Activated naive CD8-positive, alpha-beta T cell treated with anti-CD3 and anti-CD28 coated beads for 36 hours (primary cell): ENCODE data around the gene OGDH. TPM values are rescaled to one million over a fixed set of nuclear protein-coding genes. Genes with fewer than 3 reads are reported as not detected.
"Not testable (repeated sequence)": the region's sequence is repeated elsewhere in the genome, so short reads cannot be mapped to it uniquely, and the experiment has no call there.

Experiments used
- DNase-seq: peaks from one replicate; pipeline ENCODE4 v3.0.0; 2021
- H3K27ac Mint-ChIP-seq: one replicate; pipeline ENCODE4 v1.8.0; 2022; ENCODE audit warnings: mild to moderate bottlenecking, moderate library complexity, mixed read lengths
- H3K27me3 Mint-ChIP-seq: one replicate; pipeline ENCODE4 v1.8.0; 2022; ENCODE audit warnings: mild to moderate bottlenecking, mixed read lengths
- H3K36me3 Mint-ChIP-seq: one replicate; pipeline ENCODE4 v1.8.0; 2021; ENCODE audit warnings: mild to moderate bottlenecking, mixed read lengths
- H3K4me1 Mint-ChIP-seq: one replicate; pipeline ENCODE4 v1.8.0; 2021; ENCODE audit warnings: mixed read lengths
- H3K4me3 Mint-ChIP-seq: one replicate; pipeline ENCODE4 v1.8.0; 2022; ENCODE audit warnings: mild to moderate bottlenecking, moderate library complexity, mixed read lengths
- H3K9me3 Mint-ChIP-seq: one replicate; pipeline ENCODE4 v1.8.0; 2022; ENCODE audit warnings: mixed read lengths
- total RNA-seq, 2 experiments: library from RNA; stranded (reverse); gene quantifications; one replicate each; pipeline ENCODE4 v1.2.3, GENCODE V29; 2021

OGDH gene
- total RNA-seq, 2 experiments from 2014 or later, result 75.8 to 77.9 TPM

DNA sequence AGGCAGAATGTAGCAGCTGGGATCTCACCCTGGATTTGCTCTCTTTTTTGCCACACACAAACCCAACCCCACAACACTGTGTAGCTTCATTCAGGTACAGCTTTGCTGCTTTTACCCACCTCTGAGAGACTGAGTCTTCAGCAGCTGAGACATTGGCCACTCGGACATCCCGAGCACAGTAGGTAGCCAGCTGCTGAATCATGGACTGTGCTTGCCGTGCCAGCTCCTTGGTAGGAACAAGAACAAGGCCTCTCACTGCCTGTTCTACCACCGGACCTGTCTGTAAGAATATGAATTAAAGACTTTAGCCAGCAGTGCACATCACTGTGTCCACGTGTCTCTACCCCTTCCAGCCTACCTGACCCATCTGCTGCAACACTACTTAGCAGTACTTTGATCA, 33.7 kb upstream of the OGDH start:
- H3K27ac Mint-ChIP-seq, result peak overlapping the region; percentile 96
- no peaks in the 10 kb centered on the region for H3K27me3 Mint-ChIP-seq
- peak overlapping the region; percentile 89 for H3K4me3 Mint-ChIP-seq
- H3K36me3 Mint-ChIP-seq, result peaks cover 51% of the 10 kb centered on the region
- no peak for DNase-seq
- no peaks in the 10 kb centered on the region for H3K9me3 Mint-ChIP-seq
- peaks cover 36% of the 10 kb centered on the region for H3K4me1 Mint-ChIP-seq

- Mint-ChIP-seq H3K27ac (peak within 1 kb of the TSS; percentile 96), H3K27me3 (no peaks in the 10 kb centered on the region), H3K4me1 (peaks cover 42% of the 10 kb centered on the region), H3K36me3 (peaks cover 52% of the 10 kb centered on the region), H3K4me3 (peak within 1 kb of the TSS; percentile 89), H3K9me3 (no peaks in the 10 kb centered on the region)
- DNase-seq, result peak; percentile 93
Measured at GRCh38 chr7:44573464-44574286, 32.8 kb upstream of the OGDH start, which contains the start of gene DDX56. DDX56 (minus strand) TSS chr7:44573908; CDS start chr7:44573895, 13 bp downstream.

GRCh38 chr7:44574287-44574872, 32.0 kb upstream of the OGDH start:
- no peak for DNase-seq
- Mint-ChIP-seq H3K4me1 (peaks cover 39% of the 10 kb centered on the region), H3K36me3 (peaks cover 54% of the 10 kb centered on the region), H3K27me3 (no peaks in the 10 kb centered on the region), H3K9me3 (no peaks in the 10 kb centered on the region), H3K27ac (peak overlapping the region; percentile 96), H3K4me3 (peak overlapping the region; percentile 89)

DNA sequence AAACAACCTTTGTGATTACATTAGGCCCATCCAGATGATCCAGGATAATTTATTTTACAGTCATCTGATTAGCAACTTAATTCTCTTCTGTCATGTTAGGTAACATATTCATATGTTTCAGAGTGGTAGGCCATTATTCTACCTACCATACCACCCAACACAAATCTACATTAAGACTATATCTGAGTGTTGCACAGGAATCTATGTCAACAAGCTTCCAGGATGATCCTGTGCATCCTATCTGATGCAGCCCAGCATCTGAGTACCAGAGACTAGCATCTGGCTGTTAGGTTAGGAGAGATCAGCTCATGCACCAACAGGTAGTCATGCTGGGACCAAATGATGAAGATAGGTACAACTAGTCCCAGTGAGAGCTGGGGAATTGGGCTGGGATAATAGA, 31.4 kb upstream of the OGDH start:
- peaks cover 39% of the 10 kb centered on the region for H3K4me1 Mint-ChIP-seq
- no peak for DNase-seq
- peak overlapping the region; percentile 89 for H3K4me3 Mint-ChIP-seq
- H3K36me3 Mint-ChIP-seq, result peaks cover 53% of the 10 kb centered on the region
- H3K27ac Mint-ChIP-seq, result peak overlapping the region; percentile 96
- no peaks in the 10 kb centered on the region for H3K9me3 Mint-ChIP-seq
- no peaks in the 10 kb centered on the region for H3K27me3 Mint-ChIP-seq

- H3K4me1 Mint-ChIP-seq, result peaks cover 47% of the 10 kb centered on the region
- H3K27me3 Mint-ChIP-seq, result no peaks in the 10 kb centered on the region
- no peaks in the 10 kb centered on the region for H3K9me3 Mint-ChIP-seq
- DNase-seq, result no peak
- H3K36me3 Mint-ChIP-seq, result peaks cover 53% of the 10 kb centered on the region
- no peak overlapping the region for H3K4me3 Mint-ChIP-seq
- peak overlapping the region; percentile 46 for H3K27ac Mint-ChIP-seq
Measured at GRCh38 chr7:44576228-44576627, 30.2 kb upstream of the OGDH start.

GRCh38 chr7:44580945-44581878, 25.2 kb upstream of the OGDH start:
- Mint-ChIP-seq H3K4me1 (peaks cover 30% of the 10 kb centered on the region), H3K27me3 (peaks cover 3% of the 10 kb centered on the region), H3K4me3 (peak overlapping the region; percentile 92), H3K27ac (peak overlapping the region; percentile 90), H3K36me3 (peaks cover 24% of the 10 kb centered on the region), H3K9me3 (no peaks in the 10 kb centered on the region)
- peak; percentile 53 for DNase-seq

GRCh38 chr7:44581879-44582603, 24.4 kb upstream of the OGDH start, which contains the start of gene TMED4:
TMED4 (minus strand) TSS chr7:44582231; CDS start chr7:44582206, 25 bp downstream.
- H3K4me3 Mint-ChIP-seq, result peak within 1 kb of the TSS; percentile 92
- H3K36me3 Mint-ChIP-seq, result peaks cover 23% of the 10 kb centered on the region
- peaks cover 3% of the 10 kb centered on the region for H3K27me3 Mint-ChIP-seq
- DNase-seq, result peak; percentile 100
- H3K9me3 Mint-ChIP-seq, result no peaks in the 10 kb centered on the region
- peaks cover 30% of the 10 kb centered on the region for H3K4me1 Mint-ChIP-seq
- peak within 1 kb of the TSS; percentile 90 for H3K27ac Mint-ChIP-seq

DNA sequence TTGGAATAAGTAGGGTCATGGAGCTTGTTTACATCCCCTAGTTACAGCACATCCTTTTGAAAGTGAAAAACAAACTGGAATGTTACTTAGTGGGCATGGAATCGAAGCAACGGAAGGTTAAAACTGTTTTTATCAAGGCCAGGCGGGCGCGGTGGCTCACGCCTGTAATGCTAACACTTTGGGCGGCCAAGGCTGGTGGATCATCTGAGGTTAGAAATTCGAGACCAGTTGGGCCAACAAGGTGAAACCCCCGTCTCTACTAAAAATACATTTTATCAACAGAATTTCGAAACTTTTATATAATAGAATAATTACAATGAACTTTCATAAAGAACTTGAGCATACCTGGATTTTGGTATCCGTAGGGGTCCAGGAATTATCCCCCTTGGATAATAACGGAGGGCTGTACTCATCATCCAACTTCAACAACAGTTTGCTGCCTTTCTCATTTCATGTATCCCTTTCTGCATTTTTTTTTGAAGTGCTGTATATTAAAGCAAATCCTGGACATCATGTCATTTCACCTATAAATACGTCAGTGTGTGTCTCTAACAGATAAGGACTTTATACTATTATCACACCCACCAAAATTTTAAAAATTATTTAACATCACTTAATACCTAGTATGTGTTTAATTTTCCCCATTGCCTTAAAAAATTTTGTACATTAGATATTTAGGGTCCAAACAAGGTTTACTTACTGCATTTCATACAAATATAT, 23.1 kb upstream of the OGDH start:
- no peaks in the 10 kb centered on the region for H3K9me3 Mint-ChIP-seq
- peaks cover 3% of the 10 kb centered on the region for H3K27me3 Mint-ChIP-seq
- H3K27ac Mint-ChIP-seq, result peak overlapping the region; percentile 90
- DNase-seq, result no peak
- H3K4me1 Mint-ChIP-seq, result peaks cover 27% of the 10 kb centered on the region
- peak overlapping the region; percentile 92 for H3K4me3 Mint-ChIP-seq
- H3K36me3 Mint-ChIP-seq, result peaks cover 22% of the 10 kb centered on the region

GRCh38 chr7:44587843-44588711, 18.4 kb upstream of the OGDH start:
- Mint-ChIP-seq H3K27ac (no peak overlapping the region), H3K4me3 (no peak overlapping the region), H3K36me3 (no peaks in the 10 kb centered on the region), H3K9me3 (no peaks in the 10 kb centered on the region), H3K27me3 (no peaks in the 10 kb centered on the region), H3K4me1 (peaks cover 3% of the 10 kb centered on the region)
- DNase-seq, result peak; percentile 36

DNA sequence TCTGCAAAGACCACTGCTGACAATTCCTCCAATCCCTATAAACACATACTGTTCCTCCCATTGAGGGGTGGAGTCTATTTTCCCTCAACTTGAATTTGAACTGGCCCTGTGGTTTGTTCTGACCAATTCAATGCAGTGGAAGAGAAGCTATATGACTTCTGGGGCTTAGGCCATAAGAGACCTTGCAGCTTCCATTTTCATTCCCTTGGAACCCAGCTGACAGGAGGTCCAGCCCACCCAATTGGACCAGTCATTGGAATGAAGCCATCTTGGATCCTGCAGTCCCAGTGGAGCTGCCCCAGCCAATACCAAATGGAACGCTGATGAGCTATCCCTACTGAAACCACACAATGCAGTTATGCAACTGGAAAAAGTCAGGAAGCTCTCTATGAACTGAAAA, 15.5 kb upstream of the OGDH start:
- Mint-ChIP-seq H3K4me3 (no peak overlapping the region), H3K27me3 (no peaks in the 10 kb centered on the region)

GRCh38 chr7:44595934-44596635, 10.3 kb upstream of the OGDH start:
- Mint-ChIP-seq H3K9me3 (no peaks in the 10 kb centered on the region), H3K4me1 (no peaks in the 10 kb centered on the region), H3K27ac (no peak overlapping the region), H3K36me3 (no peaks in the 10 kb centered on the region), H3K4me3 (no peak overlapping the region), H3K27me3 (no peaks in the 10 kb centered on the region)
- DNase-seq, result no peak

More for the DNA sequence above, 15.5 kb upstream of the OGDH start:
- no peaks in the 10 kb centered on the region for H3K9me3 Mint-ChIP-seq
- no peak for DNase-seq
- H3K36me3 Mint-ChIP-seq, result no peaks in the 10 kb centered on the region
- peaks cover 3% of the 10 kb centered on the region for H3K4me1 Mint-ChIP-seq
- no peak overlapping the region for H3K27ac Mint-ChIP-seq

- not testable (repeated sequence) for H3K36me3 Mint-ChIP-seq, H3K9me3 Mint-ChIP-seq, H3K4me1 Mint-ChIP-seq, H3K27ac Mint-ChIP-seq, H3K27me3 Mint-ChIP-seq, H3K4me3 Mint-ChIP-seq, DNase-seq
Measured at GRCh38 chr7:44597181-44597580, 9.2 kb upstream of the OGDH start.

- H3K27me3 Mint-ChIP-seq, result no peaks in the 10 kb centered on the region
- no peaks in the 10 kb centered on the region for H3K9me3 Mint-ChIP-seq
- H3K27ac Mint-ChIP-seq, result no peak overlapping the region
- H3K36me3 Mint-ChIP-seq, result no peaks in the 10 kb centered on the region
- H3K4me3 Mint-ChIP-seq, result no peak overlapping the region
- DNase-seq, result no peak
- H3K4me1 Mint-ChIP-seq, result no peaks in the 10 kb centered on the region
Measured at GRCh38 chr7:44599222-44599621, 7.2 kb upstream of the OGDH start.
